ENCODE data around the gene OCA2.

- TF ChIP-seq, protein P1, sequence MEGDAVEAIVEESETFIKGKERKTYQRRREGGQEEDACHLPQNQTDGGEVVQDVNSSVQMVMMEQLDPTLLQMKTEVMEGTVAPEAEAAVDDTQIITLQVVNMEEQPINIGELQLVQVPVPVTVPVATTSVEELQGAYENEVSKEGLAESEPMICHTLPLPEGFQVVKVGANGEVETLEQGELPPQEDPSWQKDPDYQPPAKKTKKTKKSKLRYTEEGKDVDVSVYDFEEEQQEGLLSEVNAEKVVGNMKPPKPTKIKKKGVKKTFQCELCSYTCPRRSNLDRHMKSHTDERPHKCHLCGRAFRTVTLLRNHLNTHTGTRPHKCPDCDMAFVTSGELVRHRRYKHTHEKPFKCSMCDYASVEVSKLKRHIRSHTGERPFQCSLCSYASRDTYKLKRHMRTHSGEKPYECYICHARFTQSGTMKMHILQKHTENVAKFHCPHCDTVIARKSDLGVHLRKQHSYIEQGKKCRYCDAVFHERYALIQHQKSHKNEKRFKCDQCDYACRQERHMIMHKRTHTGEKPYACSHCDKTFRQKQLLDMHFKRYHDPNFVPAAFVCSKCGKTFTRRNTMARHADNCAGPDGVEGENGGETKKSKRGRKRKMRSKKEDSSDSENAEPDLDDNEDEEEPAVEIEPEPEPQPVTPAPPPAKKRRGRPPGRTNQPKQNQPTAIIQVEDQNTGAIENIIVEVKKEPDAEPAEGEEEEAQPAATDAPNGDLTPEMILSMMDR (optimal IDR thresholded peaks at IDR 0.05 in 1 of 3, IDR thresholded peaks at IDR 0.05 in 1 of 3, conservative IDR thresholded peaks at IDR 0.05 in 1 of 3; ENCODE audit: extremely low read depth in 1 of 3, insufficient read depth in 2 of 3, low read length in 3 of 3), result no peak
- no peak for TF ChIP-seq EZH2 (IDR thresholded peaks at IDR 0.05; ENCODE audit: low read length)
These were observed 32.9 kb downstream of the OCA2 start for GRCh38 chr15:28066231-28066630.
